Measurements from ENCODE around the gene KANK2.

DNA sequence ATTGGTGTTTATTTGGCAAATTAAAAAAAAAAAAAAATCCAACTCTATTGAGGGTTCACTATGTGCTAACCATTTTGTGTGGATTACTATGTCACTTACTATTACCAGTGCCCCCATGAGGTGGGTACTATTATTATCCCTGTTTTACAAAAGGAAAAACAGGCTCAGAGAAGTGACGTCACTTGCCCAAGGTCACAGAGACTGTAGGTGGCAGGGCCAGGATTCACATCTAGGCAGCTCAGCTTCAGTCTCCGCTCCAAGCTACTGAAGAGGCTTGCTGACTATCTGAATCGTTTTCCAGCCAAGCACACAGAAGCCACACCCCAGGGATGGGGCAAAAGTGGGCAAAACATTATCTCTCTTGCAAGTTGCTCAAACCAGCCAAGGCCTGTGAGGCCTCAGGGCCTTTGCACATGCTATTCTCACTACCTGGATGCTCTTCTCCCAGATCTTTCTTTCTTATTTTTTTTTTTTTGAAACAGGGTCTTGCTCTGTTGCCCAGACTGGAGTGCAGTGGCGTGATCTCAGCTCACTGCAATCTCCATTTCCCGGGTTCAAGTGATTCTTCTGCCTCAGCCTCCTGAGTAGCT is 37.2 kb upstream of the KANK2 start:
- TF ChIP-seq CTCF (IDR thresholded peaks at IDR 0.05), result no peak
- no peak for TF ChIP-seq POLR2A (IDR thresholded peaks at IDR 0.05)

Measured in uterus (tissue), 2 donors.